ENCODE measurements around the gene NEURL1B.

NEURL1B gene

GRCh38 chr5:172664018-172664417, 23.0 kb downstream of the NEURL1B start:
- no peaks in the 10 kb centered on the region for H4K20me1 ChIP-seq (ENCODE audit: insufficient read depth, low read length, poor library complexity, severe bottlenecking)
- H3K27me3 ChIP-seq (ENCODE audit: insufficient read depth, low read length, poor library complexity, severe bottlenecking): no peaks in the 10 kb centered on the region
- TF ChIP-seq CTCF (conservative IDR thresholded peaks at IDR 0.05; ENCODE audit: low read length) (no peak), EZH2phosphoT487 (IDR thresholded peaks at IDR 0.05; ENCODE audit: borderline replicate concordance) (no peak)
- H3K9me3 ChIP-seq (ENCODE audit: insufficient read depth, low read depth, low read length): no peaks in the 10 kb centered on the region
- H3K9me2 ChIP-seq (replicated peaks; ENCODE audit: low read depth, low read length): no peaks in the 10 kb centered on the region
- H3K4me1 ChIP-seq (ENCODE audit: insufficient read depth, low read length, poor library complexity, severe bottlenecking): no peaks in the 10 kb centered on the region
- H3F3A ChIP-seq (ENCODE audit: low read depth): no peaks in the 10 kb centered on the region
- no peak overlapping the region for H3K4me3 ChIP-seq (ENCODE audit: low read length, poor library complexity, severe bottlenecking)
- no peak overlapping the region for H2AFZ ChIP-seq (ENCODE audit: low read length)
- no peaks in the 10 kb centered on the region for H3K36me3 ChIP-seq (ENCODE audit: insufficient read depth, low read length)
- H3K9ac ChIP-seq (ENCODE audit: low read depth, low read length, poor library complexity, severe bottlenecking): no peak overlapping the region
- no peak overlapping the region for H3K4me2 ChIP-seq (ENCODE audit: low read depth, low read length, poor library complexity, severe bottlenecking)
- H3K79me2 ChIP-seq (ENCODE audit: insufficient read depth, low read length): no peaks in the 10 kb centered on the region; the same call in 1 of the 2 replicates

DNA sequence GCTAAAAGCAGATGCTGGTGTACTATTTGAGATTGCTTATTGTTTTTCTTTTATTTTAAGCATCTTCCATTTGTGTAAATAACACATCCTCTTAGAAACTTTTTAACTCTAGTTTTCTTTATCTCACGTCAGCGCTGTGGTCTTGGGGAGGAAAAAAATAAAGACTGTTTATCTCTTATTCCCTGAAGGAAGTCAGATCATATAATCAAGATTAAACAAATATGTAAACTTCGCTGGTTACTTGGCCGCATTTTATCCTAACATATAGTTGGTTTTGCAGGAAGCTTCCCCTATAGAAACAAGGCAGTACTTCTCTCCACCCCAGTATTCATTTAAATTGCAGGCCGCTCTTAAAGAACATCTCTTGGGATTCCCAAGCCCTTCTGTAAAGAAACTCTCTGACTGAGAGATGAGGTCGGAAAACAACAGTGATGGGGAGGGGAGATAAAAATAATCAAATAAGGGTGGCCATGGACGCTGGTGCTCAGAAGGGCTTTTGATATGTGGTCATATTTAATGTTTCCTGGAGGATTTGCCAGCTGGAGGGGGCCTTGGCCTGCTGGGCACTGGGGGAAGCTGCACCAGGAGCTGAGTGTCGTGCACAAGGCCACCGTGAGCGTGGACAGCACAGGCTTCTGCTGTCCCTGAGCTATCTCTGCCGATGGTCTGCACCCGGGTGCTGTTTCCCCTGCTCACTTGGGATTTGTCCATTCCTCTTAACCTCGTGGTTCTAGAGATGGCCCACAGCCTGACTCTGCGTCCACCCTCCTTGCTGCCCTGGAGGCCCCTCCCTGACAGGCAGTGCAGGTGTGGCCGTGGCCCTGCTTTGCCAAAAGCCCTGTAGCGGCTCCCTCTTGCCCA, 23.8 kb downstream of the NEURL1B start:
- Histone ChIP-seq H4K20me1 (ENCODE audit: insufficient read depth, low read length, poor library complexity, severe bottlenecking) (no peaks in the 10 kb centered on the region), H2AFZ (ENCODE audit: low read length) (no peak overlapping the region), H3K9ac (ENCODE audit: low read depth, low read length, poor library complexity, severe bottlenecking) (no peak overlapping the region), H3F3A (ENCODE audit: low read depth) (no peaks in the 10 kb centered on the region), H3K79me2 (ENCODE audit: insufficient read depth, low read length) (no peaks in the 10 kb centered on the region; the same call in 1 of the 2 replicates), H3K4me2 (ENCODE audit: low read depth, low read length, poor library complexity, severe bottlenecking) (no peak overlapping the region), H3K4me3 (ENCODE audit: low read length, poor library complexity, severe bottlenecking) (no peak overlapping the region), H3K9me3 (ENCODE audit: insufficient read depth, low read depth, low read length) (no peaks in the 10 kb centered on the region), H3K9me2 (replicated peaks; ENCODE audit: low read depth, low read length) (no peaks in the 10 kb centered on the region), H3K27me3 (ENCODE audit: insufficient read depth, low read length, poor library complexity, severe bottlenecking) (no peaks in the 10 kb centered on the region), H3K4me1 (ENCODE audit: insufficient read depth, low read length, poor library complexity, severe bottlenecking) (no peaks in the 10 kb centered on the region), H3K36me3 (ENCODE audit: insufficient read depth, low read length) (no peaks in the 10 kb centered on the region)
- TF ChIP-seq EZH2phosphoT487 (IDR thresholded peaks at IDR 0.05; ENCODE audit: borderline replicate concordance) (no peak), CTCF (conservative IDR thresholded peaks at IDR 0.05; ENCODE audit: low read length) (no peak)

GRCh38 chr5:172666251-172666650, 25.2 kb downstream of the NEURL1B start:
- Histone ChIP-seq H3K4me3 (ENCODE audit: low read length, poor library complexity, severe bottlenecking) (no peak overlapping the region), H3K79me2 (ENCODE audit: insufficient read depth, low read length) (no peaks in the 10 kb centered on the region), H3K9me2 (replicated peaks; ENCODE audit: low read depth, low read length) (no peaks in the 10 kb centered on the region), H2AFZ (ENCODE audit: low read length) (no peak overlapping the region), H3F3A (ENCODE audit: low read depth) (no peaks in the 10 kb centered on the region), H4K20me1 (ENCODE audit: insufficient read depth, low read length, poor library complexity, severe bottlenecking) (no peaks in the 10 kb centered on the region), H3K9me3 (ENCODE audit: insufficient read depth, low read depth, low read length) (no peaks in the 10 kb centered on the region), H3K27me3 (ENCODE audit: insufficient read depth, low read length, poor library complexity, severe bottlenecking) (no peaks in the 10 kb centered on the region), H3K4me2 (ENCODE audit: low read depth, low read length, poor library complexity, severe bottlenecking) (no peak overlapping the region), H3K36me3 (ENCODE audit: insufficient read depth, low read length) (peaks cover 9% of the 10 kb centered on the region; the same call in 1 of the 2 replicates), H3K9ac (ENCODE audit: low read depth, low read length, poor library complexity, severe bottlenecking) (no peak overlapping the region), H3K4me1 (ENCODE audit: insufficient read depth, low read length, poor library complexity, severe bottlenecking) (no peaks in the 10 kb centered on the region)
- TF ChIP-seq CTCF (conservative IDR thresholded peaks at IDR 0.05; ENCODE audit: low read length) (no peak), EZH2phosphoT487 (IDR thresholded peaks at IDR 0.05; ENCODE audit: borderline replicate concordance) (no peak)

Measured in Loucy (cell line).